HUES6 (cell line): ENCODE measurements around the gene ZC2HC1B.

ENCODE experiments used
- H3K27ac ChIP-seq: 2 replicates; pipeline ENCODE4 v1.7.0; 2013; ENCODE audit warnings: low read depth, mild to moderate bottlenecking, low read length, inconsistent platforms
- H3K27me3 ChIP-seq: 2 replicates; pipeline ENCODE4 v1.6.1; 2013; ENCODE audit warnings: low read length; ENCODE audit not compliant: control insufficient read depth, insufficient read depth
- H3K36me3 ChIP-seq: 2 replicates; pipeline ENCODE4 v1.6.1; 2013; ENCODE audit warnings: low read length; ENCODE audit not compliant: control insufficient read depth, insufficient read depth
- H3K4me1 ChIP-seq: 2 replicates; pipeline ENCODE4 v1.6.1; 2013; ENCODE audit warnings: low read length; ENCODE audit not compliant: control insufficient read depth, insufficient read depth
- H3K4me3 ChIP-seq: 2 replicates; pipeline ENCODE4 v1.5.1; 2013; ENCODE audit warnings: low read depth, low read length
- H3K9ac ChIP-seq: one replicate; pipeline ENCODE4 v1.6.1; 2013; ENCODE audit warnings: mild to moderate bottlenecking, low read length
- H3K9me3 ChIP-seq: 2 replicates; pipeline ENCODE4 v1.6.1; 2013; ENCODE audit warnings: low read depth, low read length; ENCODE audit not compliant: control insufficient read depth, insufficient read depth

The ZC2HC1B gene

GRCh38 chr6:143864234-143864633 lies at the start of gene ZC2HC1B:
ZC2HC1B (plus strand) TSS chr6:143864474; CDS start chr6:143864540, 66 bp downstream.
- Histone ChIP-seq H3K9me3 (0 out of 2 replicates have a peak, but pooled peaks cover under 1% of the 10 kb centered on the region), H3K4me3 (no peak within 1 kb of the TSS), H3K9ac (no peak within 1 kb of the TSS), H3K27ac (no peak within 1 kb of the TSS), H3K4me1 (peaks cover 5% of the 10 kb centered on the region; the same call in 1 of the 2 replicates), H3K36me3 (peaks cover 62% of the 10 kb centered on the region), H3K27me3 (no peaks in the 10 kb centered on the region)

DNA sequence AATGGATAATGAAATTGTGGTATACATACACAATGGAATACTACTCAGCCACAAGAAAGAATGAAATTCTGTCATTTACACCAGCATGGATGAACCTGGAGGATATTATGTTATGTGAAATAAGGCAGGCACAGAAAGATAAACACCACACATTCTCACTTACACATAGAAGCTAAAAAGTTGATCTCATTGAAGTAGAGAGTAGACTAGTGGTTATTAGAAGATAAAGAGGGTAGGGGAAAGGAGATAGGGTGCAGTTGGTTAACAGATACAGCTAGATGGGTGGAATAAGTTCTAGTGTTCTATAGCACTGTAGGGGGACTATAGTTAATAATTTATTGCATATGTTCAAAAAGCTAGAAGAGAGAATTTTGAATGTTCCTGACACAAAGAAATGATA lies 46.7 kb upstream of the ZC2HC1B start:
- no peaks in the 10 kb centered on the region for H3K27me3 ChIP-seq
- H3K9me3 ChIP-seq = no peaks in the 10 kb centered on the region
- H3K4me3 ChIP-seq = no peak overlapping the region
- no peak overlapping the region for H3K27ac ChIP-seq
- H3K9ac ChIP-seq = no peak overlapping the region
- H3K36me3 ChIP-seq = peaks cover 11% of the 10 kb centered on the region; the same call in 1 of the 2 replicates
- H3K4me1 ChIP-seq = peaks cover 5% of the 10 kb centered on the region; the same call in 1 of the 2 replicates

DNA sequence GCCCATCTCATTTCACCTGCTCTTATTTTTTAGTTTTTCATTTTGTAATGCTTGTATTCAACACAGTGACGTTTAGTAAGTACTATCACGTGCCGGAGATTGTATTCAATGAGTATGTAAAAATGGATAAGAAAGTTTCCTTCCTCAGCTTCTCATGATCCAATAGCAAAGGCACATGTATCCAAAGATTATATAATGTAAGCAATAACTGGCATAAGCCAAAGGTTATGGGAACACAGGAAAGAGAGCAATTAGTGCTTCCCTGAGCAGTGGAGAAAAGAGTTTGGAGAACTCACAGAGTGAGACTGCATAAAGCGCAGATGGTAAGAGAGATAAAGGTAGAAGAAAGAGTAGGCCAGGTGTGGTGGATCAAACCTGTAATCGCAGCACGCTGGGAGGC lies 42.9 kb upstream of the ZC2HC1B start:
- H3K4me3 ChIP-seq = no peak overlapping the region

DNA sequence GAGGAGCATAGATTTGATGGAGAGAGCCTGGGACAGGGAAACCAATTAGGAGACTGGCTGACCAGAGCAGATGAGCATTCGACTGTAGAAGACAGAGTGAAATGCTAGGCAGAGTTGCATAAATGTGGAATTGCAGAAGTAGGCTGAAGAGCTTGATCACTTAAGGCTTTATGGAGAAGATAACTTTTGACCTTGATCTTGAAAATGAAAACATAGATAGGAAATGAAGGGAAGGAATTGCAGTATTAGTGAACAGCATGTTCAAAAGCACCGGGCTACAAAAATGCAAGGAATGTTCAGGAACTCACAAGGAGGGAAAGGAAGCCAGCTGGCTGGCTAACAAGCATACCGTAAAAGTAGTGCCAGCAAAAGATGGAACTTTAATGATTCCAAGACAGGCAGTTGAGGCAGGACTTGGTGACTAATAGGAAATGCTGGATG lies 41.7 kb upstream of the ZC2HC1B start:
- Histone ChIP-seq H3K27me3 (no peaks in the 10 kb centered on the region), H3K9ac (no peak overlapping the region), H3K27ac (no peak overlapping the region), H3K4me3 (no peak overlapping the region), H3K9me3 (no peaks in the 10 kb centered on the region), H3K4me1 (peaks cover 9% of the 10 kb centered on the region; the same call in 1 of the 2 replicates), H3K36me3 (peaks cover 10% of the 10 kb centered on the region)

More for the DNA sequence above, 42.9 kb upstream of the ZC2HC1B start:
- H3K9me3 ChIP-seq = no peaks in the 10 kb centered on the region
- H3K9ac ChIP-seq = no peak overlapping the region
- peaks cover 14% of the 10 kb centered on the region for H3K36me3 ChIP-seq
- no peak overlapping the region for H3K27ac ChIP-seq
- H3K4me1 ChIP-seq = peaks cover 9% of the 10 kb centered on the region; the same call in 1 of the 2 replicates
- H3K27me3 ChIP-seq = no peaks in the 10 kb centered on the region

DNA sequence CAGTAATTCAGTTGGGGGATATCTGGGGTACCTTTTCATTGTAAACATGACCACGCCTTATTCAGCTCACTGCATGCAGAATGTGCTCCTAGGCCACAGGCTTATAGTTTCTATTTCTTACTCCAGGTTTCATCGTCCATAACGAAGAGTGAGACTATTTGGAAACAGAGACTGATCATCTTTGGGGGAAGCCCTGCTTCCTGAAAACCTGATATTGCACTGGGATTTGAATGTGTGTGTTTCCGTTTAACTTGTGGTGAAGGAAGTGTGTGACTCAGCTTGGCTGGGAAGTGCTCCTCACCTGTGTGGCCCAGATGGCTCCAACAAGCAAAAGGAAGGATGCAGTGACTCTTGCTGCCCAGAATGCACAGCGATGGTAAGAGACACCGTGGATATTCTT lies 40.7 kb upstream of the ZC2HC1B start:
- H3K9ac ChIP-seq = no peak overlapping the region
- no peaks in the 10 kb centered on the region for H3K27me3 ChIP-seq
- peaks cover 9% of the 10 kb centered on the region; the same call in 1 of the 2 replicates for H3K4me1 ChIP-seq
- no peaks in the 10 kb centered on the region for H3K9me3 ChIP-seq
- H3K4me3 ChIP-seq = no peak overlapping the region
- peaks cover 12% of the 10 kb centered on the region for H3K36me3 ChIP-seq
- no peak overlapping the region for H3K27ac ChIP-seq

- Histone ChIP-seq H3K4me1 (no peaks in the 10 kb centered on the region), H3K9me3 (no peaks in the 10 kb centered on the region), H3K36me3 (peaks cover 4% of the 10 kb centered on the region), H3K27ac (no peak overlapping the region), H3K27me3 (no peaks in the 10 kb centered on the region), H3K9ac (no peak overlapping the region), H3K4me3 (no peak overlapping the region)
These were observed 35.7 kb upstream of the ZC2HC1B start for GRCh38 chr6:143828572-143828971.

DNA sequence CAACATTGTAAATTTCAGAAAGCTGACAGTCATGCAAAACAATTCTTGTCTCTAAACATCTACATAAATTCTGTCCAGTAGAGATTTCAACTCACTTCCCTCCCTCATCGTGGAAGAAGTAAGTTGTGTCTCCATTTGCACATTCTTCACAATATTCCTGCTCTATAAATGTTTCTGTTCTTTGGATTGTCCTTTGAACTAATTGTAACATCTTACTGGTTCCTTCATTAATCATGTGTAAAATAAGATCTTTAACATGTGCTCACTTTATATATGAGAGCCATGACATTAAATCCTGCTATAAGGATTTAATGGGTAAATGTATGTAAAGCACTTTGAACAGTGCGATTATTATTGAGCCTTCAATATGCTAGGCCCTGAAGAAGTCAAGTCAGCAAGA lies 28.1 kb upstream of the ZC2HC1B start:
- H3K36me3 ChIP-seq = no peaks in the 10 kb centered on the region
- H3K9ac ChIP-seq = no peak overlapping the region

DNA sequence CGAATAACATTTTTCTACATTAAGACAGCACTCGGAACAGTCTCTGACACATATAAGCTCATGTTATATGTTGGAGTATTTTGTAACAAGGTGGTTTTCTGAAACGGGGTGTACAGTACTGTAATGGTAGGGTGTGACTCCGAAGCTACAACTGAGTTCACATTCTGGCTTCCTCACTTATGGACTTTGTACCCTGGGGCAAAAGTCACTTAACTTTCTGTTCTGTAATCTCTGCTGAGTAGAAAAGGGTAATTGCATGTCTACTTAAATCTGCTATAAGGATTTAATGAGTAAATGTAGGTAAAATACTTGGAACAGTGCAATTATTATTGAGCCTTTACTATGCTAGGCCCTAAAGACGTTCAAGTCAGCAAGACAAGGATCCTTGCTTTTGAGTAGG lies 25.9 kb upstream of the ZC2HC1B start:
- Histone ChIP-seq H3K27me3 (no peaks in the 10 kb centered on the region), H3K36me3 (no peaks in the 10 kb centered on the region)

More for the DNA sequence above, 28.1 kb upstream of the ZC2HC1B start:
- Histone ChIP-seq H3K27ac (no peak overlapping the region), H3K4me3 (no peak overlapping the region), H3K4me1 (no peaks in the 10 kb centered on the region), H3K27me3 (no peaks in the 10 kb centered on the region), H3K9me3 (no peaks in the 10 kb centered on the region)

DNA sequence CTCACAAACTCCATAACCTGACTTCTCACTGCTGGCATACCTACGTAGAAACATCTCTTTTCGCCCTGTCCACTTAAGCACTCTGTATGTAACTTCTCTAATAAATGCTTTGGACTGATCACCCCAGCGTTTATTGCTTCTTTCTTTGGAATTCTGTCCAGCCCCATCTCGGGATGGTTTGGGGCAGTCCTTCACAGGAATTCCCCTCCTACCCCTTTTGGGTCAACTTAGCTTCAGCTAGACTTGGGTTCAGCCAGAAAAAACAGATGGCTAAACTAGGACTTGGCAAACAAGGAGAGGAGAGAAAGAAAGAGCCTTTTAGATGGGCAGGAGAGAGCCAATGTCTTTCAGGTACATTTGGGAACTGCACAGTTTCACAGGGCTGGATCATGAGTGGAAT lies 25.1 kb upstream of the ZC2HC1B start:
- Histone ChIP-seq H3K36me3 (0 out of 2 replicates have a peak, but pooled peaks cover 2% of the 10 kb centered on the region), H3K27me3 (no peaks in the 10 kb centered on the region), H3K27ac (no peak overlapping the region), H3K9me3 (no peaks in the 10 kb centered on the region), H3K4me1 (peaks cover 4% of the 10 kb centered on the region), H3K9ac (no peak overlapping the region), H3K4me3 (no peak overlapping the region)

More for the DNA sequence above, 25.9 kb upstream of the ZC2HC1B start:
- H3K27ac ChIP-seq = no peak overlapping the region
- no peak overlapping the region for H3K4me3 ChIP-seq
- no peak overlapping the region for H3K9ac ChIP-seq
- H3K4me1 ChIP-seq = peaks cover 4% of the 10 kb centered on the region
- no peaks in the 10 kb centered on the region for H3K9me3 ChIP-seq

GRCh38 chr6:143840595-143841265 lies 23.5 kb upstream of the ZC2HC1B start:
- Histone ChIP-seq H3K4me1 (peaks cover 4% of the 10 kb centered on the region), H3K9ac (no peak overlapping the region), H3K4me3 (no peak overlapping the region), H3K9me3 (no peaks in the 10 kb centered on the region), H3K27ac (no peak overlapping the region), H3K36me3 (peaks cover 17% of the 10 kb centered on the region), H3K27me3 (no peaks in the 10 kb centered on the region)

GRCh38 chr6:143842461-143842901 lies 21.8 kb upstream of the ZC2HC1B start:
- Histone ChIP-seq H3K4me1 (peaks cover 4% of the 10 kb centered on the region), H3K36me3 (peaks cover 34% of the 10 kb centered on the region), H3K9me3 (no peaks in the 10 kb centered on the region), H3K27ac (peak overlapping the region; percentile 82), H3K9ac (peak overlapping the region; percentile 88), H3K27me3 (no peaks in the 10 kb centered on the region), H3K4me3 (peak overlapping the region; percentile 88)
